ENCODE results near the gene SRCIN1.

- TF ChIP-seq POLR2A (IDR thresholded peaks at IDR 0.05) (no peak), CTCF (IDR thresholded peaks at IDR 0.05) (no peak)
Observed at GRCh38 chr17:38627957-38628356, 22.2 kb upstream of the SRCIN1 start.
